NCI-H2029 treated with DMSO at 0.1 percent for 48 hours (cell line): ENCODE data around the gene RSPH4A.
"Not testable (repeated sequence)": the region's sequence is repeated elsewhere in the genome, so short reads cannot be mapped to it uniquely, and the experiment has no call there.

Experiments
- DNase-seq: peaks from one replicate; lab custom pipeline; 2025; lab: John Stamatoyannopoulos, UW

Gene RSPH4A

DNA sequence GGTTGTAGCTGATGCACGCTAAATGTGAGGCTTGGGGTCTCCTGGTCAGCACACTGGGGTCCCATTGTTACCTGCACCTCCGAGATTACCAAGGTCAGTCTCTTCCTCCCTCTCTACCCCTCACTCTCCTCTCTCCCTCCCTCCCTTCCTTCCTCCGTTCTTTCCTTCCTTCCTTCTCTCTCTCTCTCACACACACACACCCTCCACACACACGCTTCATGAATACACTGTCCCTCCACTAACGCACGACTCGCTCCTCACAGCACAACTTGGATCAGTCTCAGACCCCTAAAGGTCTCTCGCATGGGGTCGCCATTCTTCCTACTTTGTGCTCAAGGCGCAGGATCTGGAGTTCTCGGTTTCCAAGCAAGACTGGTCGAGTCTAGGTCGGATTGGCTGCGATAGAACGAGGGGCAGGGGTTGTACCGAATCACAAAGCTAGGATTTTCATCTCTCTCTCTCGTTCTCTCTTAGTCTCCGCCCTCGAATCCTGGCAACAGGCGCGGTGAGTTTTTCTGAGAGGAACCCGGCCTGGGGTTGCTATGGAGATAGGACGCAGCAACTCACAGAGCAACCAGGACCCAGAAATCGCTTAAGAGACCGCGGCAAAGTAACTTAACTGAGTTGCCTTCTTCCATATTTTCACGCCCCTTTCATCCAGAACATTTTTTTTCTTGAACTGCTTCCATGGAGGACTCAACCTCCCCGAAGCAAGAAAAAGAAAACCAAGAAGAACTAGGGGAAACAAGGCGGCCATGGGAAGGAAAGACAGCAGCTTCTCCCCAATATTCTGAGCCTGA, at the start of gene RSPH4A:
Gene RSPH4A (plus strand): TSS at position 543 of the 800 bp plus-strand sequence. CDS start 145 bp downstream, at position 688.
- DNase-seq = peak; percentile 100

DNA sequence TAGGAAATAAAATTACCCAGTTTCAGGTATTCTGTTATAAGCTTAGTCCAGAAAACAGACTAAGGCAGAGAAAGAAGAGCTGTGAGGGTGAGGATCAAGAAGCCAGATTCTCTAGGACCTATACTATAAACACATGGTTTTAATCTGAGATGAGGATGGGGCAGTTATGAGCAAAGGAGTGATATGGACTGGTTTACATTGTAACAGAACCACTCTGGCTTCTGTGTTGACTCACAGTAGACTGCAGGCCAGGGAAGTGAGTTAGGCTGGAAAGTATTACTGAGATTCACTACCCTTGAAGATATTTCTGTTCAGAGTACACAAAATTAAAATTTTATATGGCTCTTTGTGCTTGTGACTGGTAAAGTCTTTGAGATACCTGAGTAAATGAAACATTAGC, 48.2 kb upstream of the RSPH4A start:
- DNase-seq = no peak

DNA sequence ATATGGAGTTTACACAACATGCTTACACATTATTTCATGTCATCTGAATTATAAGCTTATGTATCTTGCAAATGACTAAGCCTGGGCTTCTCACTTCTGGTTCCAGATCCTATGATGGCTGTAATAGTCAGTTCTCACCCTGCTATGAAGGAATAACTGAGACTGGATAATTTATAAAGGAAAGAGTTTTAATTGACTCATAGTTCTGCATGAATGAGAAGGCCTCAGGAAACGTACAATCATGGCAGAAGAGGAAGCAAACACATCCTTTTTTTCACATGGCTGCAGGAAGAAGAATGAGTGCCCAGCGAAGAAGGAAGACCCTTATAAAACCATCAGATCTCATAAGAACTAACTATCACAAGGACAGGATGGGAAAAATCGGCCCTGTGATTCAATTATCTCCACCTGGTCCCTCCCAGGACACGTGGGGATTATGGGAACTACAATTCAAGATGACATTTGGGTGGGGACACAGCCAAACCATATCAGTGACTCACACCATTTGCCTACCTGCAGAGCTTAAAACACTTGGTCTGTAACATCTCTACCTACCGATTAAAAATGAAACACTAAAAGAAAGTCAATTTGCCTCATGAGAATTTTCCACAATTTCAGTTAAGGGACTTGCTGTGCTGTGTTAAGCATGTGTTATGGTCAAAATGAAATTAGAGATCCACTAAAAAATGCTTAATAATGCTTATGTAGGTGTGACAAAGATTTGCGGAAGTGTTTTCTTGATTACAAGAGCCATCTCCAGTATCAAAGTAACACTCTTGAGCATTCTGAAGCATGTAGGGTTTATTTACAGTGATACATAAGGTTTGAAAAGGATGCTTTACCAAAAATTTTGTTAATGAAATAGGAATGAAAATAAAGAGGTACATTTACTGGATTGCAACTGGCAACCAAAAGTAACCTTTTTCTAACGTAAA, 47.2 kb upstream of the RSPH4A start:
- no peak for DNase-seq

DNA sequence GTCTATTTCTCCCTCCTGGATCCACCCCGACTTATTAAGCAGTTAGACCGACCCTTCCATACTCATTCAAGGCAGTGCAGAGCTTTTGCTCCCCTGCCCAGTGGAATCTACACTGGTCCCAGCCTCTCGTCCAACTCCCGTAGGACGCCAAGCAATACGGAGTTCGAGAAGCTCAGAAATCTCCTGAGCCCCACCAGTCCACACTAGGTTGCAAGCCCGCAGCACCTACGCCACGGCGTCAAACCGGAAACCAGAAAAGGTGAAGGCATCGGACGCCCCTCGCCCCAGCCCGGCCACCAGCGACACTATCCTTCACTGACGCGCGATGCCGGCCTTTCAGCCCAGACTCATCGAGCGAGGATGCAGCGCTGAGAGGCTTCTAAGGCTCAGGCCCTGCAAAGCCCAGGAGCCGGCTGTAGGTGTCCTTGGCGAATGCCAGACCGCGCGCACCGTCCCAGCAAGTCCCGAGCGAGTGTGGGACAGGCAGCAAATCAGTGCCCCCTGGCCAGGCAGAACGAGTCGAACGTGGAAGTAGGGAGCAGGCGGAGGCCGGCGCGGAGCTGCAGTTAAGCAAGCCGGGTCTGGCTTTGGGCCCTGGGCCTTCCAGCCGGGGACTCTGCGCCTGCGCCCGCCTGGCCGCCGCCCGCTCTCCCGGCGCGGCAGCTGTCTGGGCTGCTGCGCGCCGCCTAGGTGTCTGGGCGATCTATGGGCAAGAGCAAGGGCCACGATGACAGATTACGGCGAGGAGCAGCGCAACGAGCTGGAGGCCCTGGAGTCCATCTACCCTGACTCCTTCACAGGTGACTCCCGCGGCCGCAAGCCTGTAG, 45.2 kb upstream of the RSPH4A start, which contains the start of gene RWDD1:
Gene RWDD1 (plus strand): TSS at position 649 of the 827 bp plus-strand sequence. CDS start 79 bp downstream, at position 728.
- peak; percentile 100 for DNase-seq

DNA sequence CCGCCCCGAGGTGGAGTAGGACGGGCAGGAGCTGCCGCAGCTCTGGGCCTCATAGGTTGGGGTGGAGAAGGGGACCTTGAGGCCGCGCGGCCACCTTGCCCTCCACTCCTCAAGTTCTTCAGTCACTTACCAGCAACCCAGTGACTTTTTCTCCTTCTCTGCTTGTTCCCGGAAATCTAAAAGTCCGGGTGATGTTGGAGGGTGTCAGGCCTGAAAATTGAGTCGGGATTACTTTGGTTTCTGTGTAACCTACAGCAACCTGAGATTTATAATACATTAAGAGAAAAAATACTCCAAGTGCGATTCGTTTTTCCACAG, 44.6 kb upstream of the RSPH4A start:
- DNase-seq = no peak

DNA sequence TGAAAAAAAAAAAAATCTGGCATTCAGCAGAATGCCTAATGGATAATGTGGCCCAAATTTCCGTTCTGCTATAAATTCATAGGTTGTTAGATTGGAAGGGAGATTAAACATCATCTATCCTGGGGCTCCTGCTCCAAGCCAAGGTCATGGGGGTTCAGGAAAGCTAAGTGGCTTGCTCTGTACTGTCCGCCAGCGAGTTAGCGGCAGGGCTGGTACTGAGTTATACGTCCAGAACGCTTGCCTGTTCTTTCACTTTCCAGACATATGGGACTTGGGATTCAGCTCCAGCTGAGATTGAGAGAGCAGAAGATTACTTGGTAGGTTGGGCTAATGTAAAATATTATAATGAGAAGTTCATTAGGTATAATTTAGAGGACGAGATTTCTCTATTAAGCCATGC, 44.1 kb upstream of the RSPH4A start:
- DNase-seq = peak; percentile 98

DNA sequence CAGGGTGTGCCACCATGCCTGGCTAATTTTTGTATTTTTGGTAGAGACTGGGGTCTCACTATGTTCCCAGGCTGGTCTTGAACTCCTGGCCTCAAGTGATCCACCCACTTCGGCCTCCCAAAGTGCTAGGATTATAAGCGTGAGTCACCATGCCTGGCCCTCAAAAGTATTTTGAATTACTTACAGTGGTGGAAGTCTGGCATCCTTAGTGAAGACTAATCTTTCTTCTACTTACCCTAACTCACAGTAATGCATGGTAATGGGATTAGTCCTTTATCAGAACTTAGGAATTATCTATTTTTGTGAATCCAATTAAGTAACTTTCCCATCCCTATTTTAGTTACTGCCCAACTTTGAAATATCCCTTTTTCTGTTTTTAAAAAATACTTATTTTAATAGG, 41.1 kb upstream of the RSPH4A start:
- no peak for DNase-seq

DNA sequence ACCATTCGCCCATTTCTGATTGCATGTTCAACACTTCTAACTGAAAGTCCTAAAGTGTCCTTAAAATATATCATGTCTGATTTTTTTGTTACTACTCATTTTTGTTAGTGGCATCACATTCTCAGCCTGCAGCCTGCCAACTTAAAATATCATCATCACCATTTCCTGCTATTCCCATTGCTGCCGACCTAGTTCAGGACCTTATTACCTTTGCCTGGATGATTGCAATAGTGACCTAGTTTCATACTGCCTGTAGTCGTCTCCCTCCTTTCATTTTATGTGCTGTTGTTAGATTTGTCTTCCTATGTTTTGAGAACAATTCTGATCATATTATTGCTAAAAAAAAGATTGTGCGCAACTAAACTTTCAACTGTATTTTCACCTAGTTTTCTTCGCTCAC, 38.8 kb upstream of the RSPH4A start:
- no peak for DNase-seq

DNA sequence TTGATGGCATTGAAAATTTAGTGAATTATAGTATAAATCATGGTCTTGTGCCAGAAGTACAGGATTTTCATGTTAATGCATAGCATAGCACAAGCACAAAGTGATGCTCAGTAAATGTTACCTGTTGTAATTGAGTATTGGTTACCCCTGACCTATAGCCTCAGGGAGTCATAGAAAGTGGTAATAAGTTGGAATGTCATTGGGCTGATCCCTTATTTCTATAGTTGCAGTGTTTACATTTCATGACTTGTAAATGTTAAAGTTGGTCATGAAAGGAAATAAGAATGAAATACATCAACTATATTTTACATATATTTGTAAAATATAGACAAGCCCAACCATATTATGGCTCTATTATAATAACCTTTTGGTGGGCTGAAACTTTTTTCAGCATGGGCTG, 37.9 kb upstream of the RSPH4A start:
- no peak for DNase-seq

DNA sequence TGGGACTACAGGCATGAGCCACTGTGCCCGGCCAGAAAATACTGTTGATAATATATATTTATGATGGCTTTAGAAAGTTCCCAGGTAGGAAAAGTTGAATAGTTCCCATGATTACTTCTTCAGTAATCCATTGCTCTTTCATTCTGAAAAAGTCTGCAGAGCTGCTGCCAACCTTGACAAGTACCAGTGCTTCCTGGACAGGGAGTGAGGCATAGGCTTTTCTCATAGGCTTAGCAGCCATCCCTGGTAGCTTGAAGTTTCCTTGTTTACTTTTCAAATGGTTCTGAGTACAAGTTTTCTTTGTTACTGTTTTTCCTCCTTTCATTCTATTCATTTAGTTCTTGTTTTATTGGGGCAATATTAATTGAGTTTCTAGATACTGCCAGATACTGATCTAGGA, 37.1 kb upstream of the RSPH4A start:
- no peak for DNase-seq

DNA sequence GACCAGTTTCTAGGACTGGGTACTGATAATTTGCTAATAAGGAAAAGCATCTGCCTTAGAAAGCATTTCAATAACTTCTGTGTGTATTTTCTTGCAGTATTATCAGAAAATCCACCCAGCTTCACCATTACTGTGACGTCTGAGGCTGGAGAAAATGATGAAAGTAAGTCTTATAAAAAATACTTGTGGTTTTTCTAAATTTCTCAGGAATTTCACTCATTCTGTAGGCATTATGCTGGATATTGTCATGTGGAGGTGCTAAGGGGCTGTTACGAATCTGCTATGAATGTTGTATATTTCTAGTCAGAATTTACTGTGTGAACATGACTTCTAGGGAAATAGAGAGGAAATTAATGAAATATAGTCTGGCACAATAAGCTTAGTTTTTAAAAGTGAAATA, 36.1 kb upstream of the RSPH4A start:
- DNase-seq = no peak

DNA sequence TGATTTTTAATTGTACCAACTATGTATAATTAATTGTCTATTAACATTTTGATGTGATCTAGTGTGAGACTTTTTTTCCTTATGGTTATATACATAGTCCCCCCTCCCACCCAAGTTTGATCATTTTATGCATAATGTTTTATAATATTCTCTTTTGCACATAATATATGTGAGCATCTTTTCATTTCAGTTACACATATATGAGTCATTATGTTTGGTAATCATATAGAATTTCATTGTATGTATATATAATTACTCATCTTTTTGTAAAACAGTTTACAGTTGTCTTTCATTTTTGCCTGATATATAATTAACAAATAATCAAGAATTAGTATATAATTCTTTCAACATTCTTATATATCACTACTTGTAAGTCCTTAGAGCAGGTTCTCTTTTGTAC, 30.0 kb upstream of the RSPH4A start:
- DNase-seq = no peak

DNA sequence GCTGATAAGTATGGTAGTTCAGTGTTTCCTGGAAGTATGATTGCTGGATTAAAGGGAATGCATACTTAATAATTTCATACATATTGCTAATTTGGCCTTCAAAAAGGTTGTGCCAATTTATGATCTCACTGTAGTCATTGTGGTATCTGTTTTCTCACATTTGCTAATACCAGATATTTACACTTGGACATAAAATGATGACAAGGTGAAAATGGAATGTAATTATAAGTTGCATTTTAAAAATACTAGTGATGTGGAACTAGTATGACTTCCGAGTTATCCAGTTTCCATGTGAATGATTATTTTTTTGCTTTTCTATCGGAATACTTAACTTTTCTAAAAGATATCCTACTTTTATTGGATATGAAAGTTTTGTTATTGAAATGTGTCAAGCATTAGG, 29.5 kb upstream of the RSPH4A start:
- no peak for DNase-seq

DNA sequence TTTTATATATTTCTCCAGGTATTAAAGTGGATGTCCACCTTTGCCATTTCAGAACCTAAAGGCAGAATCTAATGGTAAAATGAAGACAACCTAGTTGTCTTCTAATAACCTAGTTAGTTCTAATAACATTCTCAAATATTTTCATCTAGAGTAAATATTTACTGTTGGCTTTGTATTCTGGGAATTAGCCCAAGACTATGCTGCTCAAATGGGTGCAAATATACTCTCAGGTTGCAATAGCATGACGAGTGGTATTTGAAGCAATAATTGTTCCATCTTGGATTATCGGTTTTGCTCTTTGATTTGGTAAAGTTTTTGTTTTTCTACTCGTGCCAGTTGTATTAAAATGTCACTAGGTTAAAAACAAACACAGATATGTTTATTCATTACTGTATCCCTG, 21.0 kb upstream of the RSPH4A start:
- peak; percentile 91 for DNase-seq

DNA sequence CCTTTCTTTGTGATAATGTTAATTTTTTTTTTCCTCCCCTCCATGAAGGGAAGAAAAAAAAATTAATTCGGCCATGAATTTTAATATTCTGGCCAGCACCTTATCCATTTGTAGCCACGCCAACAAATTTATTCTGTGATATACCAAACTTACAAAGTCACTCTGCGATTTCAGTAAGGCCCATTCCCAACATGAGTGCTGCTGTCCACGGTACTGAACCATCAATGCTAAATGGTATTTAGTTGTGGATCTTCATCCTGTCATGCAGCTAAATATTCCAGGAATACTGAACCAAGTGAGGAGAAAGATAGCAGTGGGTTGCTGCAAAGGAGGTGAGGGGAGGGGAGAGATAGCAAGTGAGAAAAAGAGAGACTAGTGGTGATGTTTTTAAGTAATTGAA, 19.5 kb upstream of the RSPH4A start:
- DNase-seq = no peak

DNA sequence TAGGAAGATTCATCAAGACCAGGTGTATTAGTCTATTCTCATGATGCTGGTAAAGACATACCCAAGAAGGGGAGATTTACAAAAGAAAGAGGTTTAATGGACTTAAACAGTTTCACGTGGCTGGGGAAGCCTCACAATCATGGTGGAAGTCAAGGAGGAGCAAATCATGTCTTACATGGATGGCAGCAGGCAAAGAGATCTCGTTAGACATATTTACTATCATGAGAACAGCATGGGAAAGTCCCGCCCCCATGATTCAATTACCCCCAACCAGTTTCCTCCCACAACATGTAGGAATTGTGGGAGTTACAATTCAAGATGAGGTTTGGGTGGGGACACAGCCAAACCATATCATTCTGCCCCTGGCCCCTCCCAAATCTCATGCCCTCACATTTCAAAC, 12.4 kb upstream of the RSPH4A start:
- not testable (repeated sequence) for DNase-seq

DNA sequence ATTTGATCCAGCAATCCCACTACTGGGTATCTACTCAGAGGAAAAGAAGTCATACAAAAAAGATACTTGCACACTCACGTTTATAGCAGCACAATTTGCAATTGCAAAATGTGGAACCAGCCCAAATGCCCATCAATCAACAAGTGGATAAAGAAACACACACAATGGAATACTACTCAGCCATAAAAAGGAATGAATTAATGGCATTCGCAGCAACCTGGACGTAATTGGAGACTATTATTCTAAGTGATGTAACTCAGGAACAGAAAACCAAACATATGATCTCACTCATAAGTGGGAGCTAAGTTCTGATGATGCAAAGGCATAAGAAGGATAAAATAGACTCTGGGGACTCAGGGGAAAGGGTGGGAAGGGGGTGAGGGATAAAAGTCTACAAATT, 11.4 kb upstream of the RSPH4A start:
- not testable (repeated sequence) for DNase-seq

DNA sequence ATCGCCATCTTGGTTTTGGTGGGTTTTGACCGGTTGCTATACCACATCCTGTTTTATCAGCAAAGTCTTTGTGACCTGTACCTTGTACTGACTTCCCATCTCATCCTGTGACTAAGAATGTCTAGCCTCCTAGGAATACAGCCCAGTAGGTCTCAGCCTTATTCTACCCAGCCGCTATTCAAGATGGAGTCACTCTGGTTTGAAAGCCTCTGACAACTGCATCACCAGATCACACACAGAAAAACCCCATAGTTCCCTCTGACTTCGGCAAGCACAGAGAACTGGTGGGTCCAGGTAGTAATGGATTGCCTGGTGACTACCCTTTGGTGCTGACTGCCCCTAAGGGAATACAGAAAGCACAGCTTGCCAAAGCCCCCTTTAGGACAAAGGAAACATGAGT, 10.3 kb upstream of the RSPH4A start:
- no peak for DNase-seq

DNA sequence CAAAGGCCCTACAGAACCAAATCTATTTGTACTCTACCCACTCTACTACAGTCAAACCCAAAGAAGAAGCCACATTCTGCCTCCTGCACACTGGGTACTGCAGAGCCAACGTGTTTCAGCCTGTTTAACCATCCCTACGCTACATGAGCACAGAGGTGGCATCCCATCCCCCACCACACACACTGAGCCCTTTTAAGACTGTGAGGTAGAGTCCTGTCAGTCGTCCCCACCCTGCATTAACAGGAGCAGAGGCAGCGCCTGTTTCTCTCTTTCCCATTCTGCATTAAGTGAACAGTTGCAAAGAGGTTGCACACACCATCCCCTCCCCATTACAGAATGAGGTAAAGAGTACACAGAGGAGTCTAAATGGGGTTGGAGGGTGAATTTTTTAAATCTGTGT, 5.2 kb upstream of the RSPH4A start:
- DNase-seq = no peak

DNA sequence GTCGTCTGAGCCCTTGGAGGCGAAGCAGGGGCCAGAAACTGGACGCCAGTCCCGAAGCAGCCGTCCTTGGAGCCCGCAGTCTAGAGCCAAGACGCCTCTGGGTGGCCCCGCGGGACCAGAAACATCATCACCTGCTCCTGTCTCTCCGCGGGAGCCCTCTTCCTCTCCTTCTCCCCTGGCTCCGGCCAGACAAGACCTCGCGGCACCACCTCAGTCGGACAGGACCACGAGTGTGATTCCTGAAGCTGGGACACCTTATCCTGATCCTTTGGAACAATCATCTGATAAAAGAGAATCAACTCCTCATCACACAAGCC, 416 bp downstream of the RSPH4A start:
- DNase-seq = peak; percentile 99

DNA sequence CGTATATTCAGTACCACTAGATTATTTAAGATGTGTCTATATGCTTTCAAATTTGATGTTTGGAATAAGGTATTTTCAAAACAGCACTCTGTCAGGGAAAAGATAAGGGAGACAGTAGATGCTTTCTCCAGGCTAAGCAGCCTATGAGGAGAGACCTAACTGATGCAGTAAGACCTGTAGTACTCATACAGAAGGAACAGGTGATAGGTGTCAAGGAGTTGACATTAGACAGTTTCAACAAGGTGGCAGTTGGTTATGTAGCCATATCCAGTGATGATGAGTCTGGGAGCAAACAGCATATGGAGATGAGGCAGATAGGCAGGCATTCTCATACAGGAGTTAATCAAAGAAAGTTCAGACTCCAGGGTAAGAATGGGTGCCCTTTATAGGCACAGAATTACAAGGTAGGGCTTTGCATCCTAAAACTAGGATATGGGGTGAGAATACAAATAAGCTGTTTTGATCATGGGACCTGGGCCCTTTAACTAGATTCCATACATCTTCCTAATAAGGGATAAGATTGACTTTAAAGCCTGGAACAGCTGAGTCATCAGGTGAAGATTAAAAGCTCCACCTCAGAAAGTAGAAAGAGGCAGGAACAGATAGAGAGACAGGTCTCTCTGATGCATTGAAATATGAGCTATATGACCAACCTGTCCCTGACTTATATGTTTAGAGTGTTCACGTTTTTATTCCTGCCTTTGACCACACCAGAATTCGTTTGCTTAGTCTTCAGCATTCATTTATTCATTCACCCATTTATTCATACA, 7.9 kb downstream of the RSPH4A start:
- DNase-seq = no peak

DNA sequence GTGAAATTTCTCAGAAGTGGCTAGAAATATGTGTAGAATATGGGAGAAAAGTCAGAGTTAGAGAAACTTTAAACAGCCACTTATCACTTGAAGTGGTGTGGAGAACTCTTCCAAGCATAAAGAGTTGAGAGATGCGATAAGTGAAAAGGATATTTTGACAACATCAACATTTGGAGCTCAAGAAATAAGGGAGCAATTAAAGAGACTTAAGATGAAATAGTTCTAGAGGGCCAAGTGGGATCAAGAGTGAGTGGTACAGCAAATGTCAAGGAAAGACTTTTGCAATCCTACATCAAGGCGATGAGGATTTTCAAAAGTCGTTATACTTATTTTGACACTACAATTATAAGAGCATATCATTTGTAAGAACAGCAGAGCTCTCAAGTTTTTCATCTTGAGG, 9.6 kb downstream of the RSPH4A start:
- DNase-seq = no peak
